H1 (cell line): ENCODE results near the gene POLN. TPM values are rescaled to one million over a fixed set of nuclear protein-coding genes. Genes with fewer than 3 reads are reported as not detected.

Experiments used
- CTCF ChIA-PET: fragments of 300-600 bp; sonication (Branson Sonifier 250); formaldehyde crosslinking; loops from one replicate; lab custom pipeline; 2021; ENCODE audit not compliant: partially characterized antibody; lab: Charles Lee
- POLR2A ChIA-PET: fragments of 300-600 bp; sonication (Branson Sonifier 250); formaldehyde crosslinking; loops from one replicate; lab custom pipeline; 2021; ENCODE audit warnings: inconsistent platforms; ENCODE audit not compliant: partially characterized antibody; lab: Charles Lee
- DNase-seq, 2 experiments: peaks; one replicate each; pipeline versions ENCODE4 v3.0.0 to v3.0.0-alpha.2; 2010 to 2022; ENCODE audit warnings: low spot score in 2 of 2, low read depth in 1 of 2, mixed read lengths in 1 of 2
- FAIRE-seq: peaks from 2 replicates; lab custom pipeline; 2011; peaks lifted over from hg19 to GRCh38; lab: Jason Lieb, UNC
- H2AFZ ChIP-seq: 2 replicates; pipeline ENCODE4 v1.8.1; 2012; ENCODE audit warnings: low read length, inconsistent platforms
- H2AK5ac ChIP-seq: 2 replicates; pipeline ENCODE4 v1.6.1; 2013; ENCODE audit warnings: low read depth, low read length
- H2BK120ac ChIP-seq: replicated peaks from 2 replicates; pipeline ENCODE3; 2013; ENCODE audit warnings: low read depth, low read length, inconsistent platforms
- H2BK12ac ChIP-seq: 2 replicates; pipeline ENCODE4 v1.6.1; 2013; ENCODE audit warnings: low read depth, low read length
- H2BK15ac ChIP-seq: 2 replicates; pipeline ENCODE4 v1.6.1; 2013; ENCODE audit warnings: low read length
- H2BK20ac ChIP-seq: 2 replicates; pipeline ENCODE4 v1.6.1; 2013; ENCODE audit warnings: low read length
- H2BK5ac ChIP-seq: 2 replicates; pipeline ENCODE4 v1.6.1; 2013; ENCODE audit warnings: low read depth, low read length
- H3K14ac ChIP-seq: 2 replicates; pipeline ENCODE4 v1.6.1; 2013; ENCODE audit warnings: inconsistent platforms; ENCODE audit not compliant: insufficient read length
- H3K18ac ChIP-seq: 2 replicates; pipeline ENCODE4 v1.6.1; 2013; ENCODE audit warnings: low read length; ENCODE audit errors: extremely low read depth
- H3K23ac ChIP-seq: 2 replicates; pipeline ENCODE4 v1.6.1; 2013; ENCODE audit warnings: inconsistent platforms; ENCODE audit not compliant: insufficient read length
- H3K23me2 ChIP-seq: 2 replicates; pipeline ENCODE4 v1.6.1; 2013; ENCODE audit warnings: low read depth, low read length
- H3K27ac ChIP-seq: 2 replicates; pipeline ENCODE4 v1.6.1; 2011; ENCODE audit warnings: low read depth, low read length, inconsistent platforms
- H3K27me3 ChIP-seq, 4 experiments: replicated peaks in 1 of 4; 1 replicate in 1 of 4; 2 replicates in 3 of 4; pipeline versions ENCODE4 v1.6.1 to v1.8.1; 2011 to 2013; ENCODE audit warnings: low read length in 3 of 4, mild to moderate bottlenecking in 3 of 4, inconsistent platforms in 2 of 4, mixed read lengths in 2 of 4, moderate library complexity in 1 of 4; ENCODE audit not compliant: control insufficient read depth in 3 of 4, insufficient read depth in 3 of 4; ENCODE audit errors: extremely low read depth in 1 of 4
- H3K36me3 ChIP-seq, 4 experiments: 2 replicates each; pipeline versions ENCODE4 v1.6.1 to v1.8.1; 2011 to 2013; ENCODE audit warnings: mild to moderate bottlenecking in 4 of 4, low read length in 3 of 4, moderate library complexity in 2 of 4, control low read depth in 1 of 4, inconsistent platforms in 1 of 4; ENCODE audit not compliant: insufficient read depth in 4 of 4, control insufficient read depth in 2 of 4
- H3K4ac ChIP-seq: replicated peaks from 2 replicates; pipeline ENCODE3; 2013; ENCODE audit warnings: low read length, low read depth, mixed read lengths, inconsistent platforms; ENCODE audit not compliant: insufficient read length
- H3K4me1 ChIP-seq, 4 experiments: replicated peaks in 1 of 4; 1 replicate in 1 of 4; 2 replicates in 3 of 4; pipeline versions ENCODE4 v1.6.1 to v1.8.1; 2011 to 2013; ENCODE audit warnings: low read length in 3 of 4, inconsistent platforms in 2 of 4, mixed read lengths in 1 of 4; ENCODE audit not compliant: insufficient read depth in 4 of 4, control insufficient read depth in 3 of 4
- H3K4me2 ChIP-seq, 2 experiments: 2 replicates each; pipeline versions ENCODE4 v1.6.1 to v1.8.1; 2011 to 2013; ENCODE audit warnings: low read depth in 2 of 2, low read length in 2 of 2, control low read depth in 1 of 2, inconsistent platforms in 1 of 2, mild to moderate bottlenecking in 1 of 2; ENCODE audit not compliant: insufficient read depth in 1 of 2
- H3K4me3 ChIP-seq, 4 experiments: fragments of 200-600, 300-600 bp in 1 of 4; sonication (generic), shearing (Covaris generic), sonication (Bioruptor Twin) in 1 of 4; 2 replicates each; pipeline versions ENCODE4 v1.5.1 to v1.8.1; 2011 to 2016; ENCODE audit warnings: low read length in 4 of 4, low read depth in 3 of 4, control low read depth in 2 of 4, inconsistent platforms in 2 of 4, mild to moderate bottlenecking in 2 of 4, mixed read lengths in 1 of 4, moderate library complexity in 1 of 4; ENCODE audit not compliant: insufficient read depth in 2 of 4; ENCODE audit errors: extremely low read depth in 1 of 4
- H3K56ac ChIP-seq: replicated peaks from 2 replicates; pipeline ENCODE3; 2013; ENCODE audit warnings: low read depth, mild to moderate bottlenecking, mixed read lengths, low read length, inconsistent platforms; ENCODE audit not compliant: insufficient read length
- H3K79me1 ChIP-seq: 2 replicates; pipeline ENCODE4 v1.6.1; 2013; ENCODE audit warnings: low read depth, low read length, control low read depth
- H3K79me2 ChIP-seq, 2 experiments: 2 replicates each; pipeline versions ENCODE4 v1.6.1 to v1.8.1; 2012 to 2013; ENCODE audit warnings: low read length in 2 of 2, mild to moderate bottlenecking in 2 of 2, inconsistent platforms in 1 of 2; ENCODE audit not compliant: insufficient read depth in 2 of 2, control insufficient read depth in 1 of 2
- H3K9ac ChIP-seq, 4 experiments: replicated peaks in 1 of 4; 1 replicate in 1 of 4; 2 replicates in 3 of 4; pipeline versions ENCODE4 v1.6.1 to v1.8.1; 2011 to 2013; ENCODE audit warnings: low read depth in 3 of 4, low read length in 3 of 4, control low read depth in 2 of 4, mild to moderate bottlenecking in 2 of 4, moderate library complexity in 2 of 4, inconsistent platforms in 1 of 4; ENCODE audit errors: extremely low read depth in 1 of 4
- H3K9me3 ChIP-seq, 2 experiments: 2 replicates each; pipeline versions ENCODE4 v1.6.1 to v1.8.1; 2012 to 2013; ENCODE audit warnings: mild to moderate bottlenecking in 2 of 2, moderate library complexity in 2 of 2, control low read depth in 1 of 2, inconsistent platforms in 1 of 2, low read depth in 1 of 2, low read length in 1 of 2, mixed read lengths in 1 of 2; ENCODE audit not compliant: insufficient read depth in 2 of 2
- H4K20me1 ChIP-seq, 2 experiments: replicated peaks in 1 of 2; 2 replicates each; pipeline versions ENCODE3 to v1.8.1; 2011 to 2013; ENCODE audit warnings: inconsistent platforms in 2 of 2, low read length in 2 of 2, mild to moderate bottlenecking in 1 of 2; ENCODE audit not compliant: insufficient read depth in 2 of 2, control insufficient read depth in 1 of 2
- H4K5ac ChIP-seq: 2 replicates; pipeline ENCODE4 v1.6.1; 2013; ENCODE audit warnings: low read length, low read depth, mixed read lengths, inconsistent platforms; ENCODE audit not compliant: insufficient read length
- H4K8ac ChIP-seq: 2 replicates; pipeline ENCODE4 v1.8.0; 2013; ENCODE audit warnings: mild to moderate bottlenecking, moderate library complexity, low read length, inconsistent platforms; ENCODE audit not compliant: insufficient read depth; ENCODE audit errors: extremely low read depth
- H4K91ac ChIP-seq: replicated peaks from 2 replicates; pipeline ENCODE3; 2013; ENCODE audit warnings: low read length, mixed read lengths, inconsistent platforms; ENCODE audit not compliant: insufficient read length
- BACH1 ChIP-seq: IDR thresholded peaks from 2 replicates; pipeline ENCODE4 v1.6.1; 2012; ENCODE audit warnings: low read length, improper control_type of control experiment
- BCL11A ChIP-seq, 2 experiments: IDR thresholded peaks; one replicate each; pipeline ENCODE4 v1.6.1; 2011; ENCODE audit warnings: low read depth in 2 of 2, low read length in 2 of 2, mild to moderate bottlenecking in 2 of 2
- HDAC2 ChIP-seq, 2 experiments: fragments of 300-600 bp in 1 of 2; sonication (generic) in 1 of 2; IDR thresholded peaks; 2 replicates each; pipeline ENCODE4 v1.6.1; 2011 to 2012; ENCODE audit warnings: low read depth in 2 of 2, low read length in 2 of 2, mild to moderate bottlenecking in 2 of 2, moderate library complexity in 2 of 2, borderline replicate concordance in 1 of 2, inconsistent platforms in 1 of 2
- KDM1A ChIP-seq: fragments of 200-600, 300-600 bp; sonication (generic); IDR thresholded peaks from 2 replicates; pipeline ENCODE4 v1.7.1; 2016; ENCODE audit warnings: mild to moderate bottlenecking, low read length, borderline replicate concordance
- MAFK ChIP-seq: IDR thresholded peaks from 2 replicates; pipeline ENCODE4 v1.6.1; 2012; ENCODE audit warnings: low read depth, mild to moderate bottlenecking, improper control_type of control experiment, low read length
- POU5F1 ChIP-seq: IDR thresholded peaks from 2 replicates; pipeline ENCODE4 v1.6.1; 2011; ENCODE audit warnings: low read depth, mild to moderate bottlenecking, low read length, moderate library complexity
- RNF2 ChIP-seq: fragments of 200-900, 300-1000 bp; sonication (generic); IDR thresholded peaks from 2 replicates; pipeline ENCODE4 v1.7.1; 2016; ENCODE audit warnings: borderline replicate concordance, low read depth, mild to moderate bottlenecking, antibody characterized with exemption, low read length; ENCODE audit not compliant: poor library complexity, severe bottlenecking; ENCODE audit errors: missing control alignments
- SIX5 ChIP-seq: IDR thresholded peaks from 2 replicates; pipeline ENCODE4 v1.6.1; 2011; ENCODE audit warnings: mild to moderate bottlenecking, low read depth, low read length
- WGBS, 2 experiments: shearing (Covaris generic) in 1 of 2; methylation state at CpG; one replicate each; pipeline versions ENCODE4 v1.1.6 to v1.1.7; 2013 to 2015; ENCODE audit warnings: low lambda C conversion rate in 2 of 2, mixed read lengths in 2 of 2, inconsistent platforms in 1 of 2, low coverage in 1 of 2, missing lambda C conversion rate in 1 of 2; ENCODE audit not compliant: insufficient replicate concordance in 2 of 2, insufficient coverage in 1 of 2, insufficient read length in 1 of 2; ENCODE audit errors: extremely low coverage in 1 of 2, missing lambda C conversion rate in 1 of 2; 5-methylcytosine and 5-hydroxymethylcytosine counted together
- polyA plus RNA-seq, 7 experiments: library from polyadenylated mRNA; depleted of rRNA in 3 of 7; stranded (reverse) in 5 of 7; unstranded in 2 of 7; fragments of >200 nt in 5 of 7; fragments of 200-250 nt in 2 of 7; gene quantifications; 1 replicate in 5 of 7; 2 replicates in 1 of 7; 4 replicates in 1 of 7; pipeline versions ENCODE4 v1.2.1 to v1.2.3, GENCODE V29; 2011 to 2013; ENCODE audit warnings: missing spikeins in 2 of 7, mixed read lengths in 2 of 7
- total RNA-seq: library from RNA; stranded (reverse); fragmentation: NEBNext Ultra II Directional; extraction: Animal tissue kit (Norgen Biotek cat#: 25700); gene quantifications from 2 replicates; pipeline ENCODE4 v1.2.1, GENCODE V29; 2021

The POLN gene
- total and polyA plus RNA-seq, 2 of the 8 experiments (the other 6 are each of a cell fraction or from before 2014, with no cell fraction given): 0.98 to 1.5 TPM

DNA sequence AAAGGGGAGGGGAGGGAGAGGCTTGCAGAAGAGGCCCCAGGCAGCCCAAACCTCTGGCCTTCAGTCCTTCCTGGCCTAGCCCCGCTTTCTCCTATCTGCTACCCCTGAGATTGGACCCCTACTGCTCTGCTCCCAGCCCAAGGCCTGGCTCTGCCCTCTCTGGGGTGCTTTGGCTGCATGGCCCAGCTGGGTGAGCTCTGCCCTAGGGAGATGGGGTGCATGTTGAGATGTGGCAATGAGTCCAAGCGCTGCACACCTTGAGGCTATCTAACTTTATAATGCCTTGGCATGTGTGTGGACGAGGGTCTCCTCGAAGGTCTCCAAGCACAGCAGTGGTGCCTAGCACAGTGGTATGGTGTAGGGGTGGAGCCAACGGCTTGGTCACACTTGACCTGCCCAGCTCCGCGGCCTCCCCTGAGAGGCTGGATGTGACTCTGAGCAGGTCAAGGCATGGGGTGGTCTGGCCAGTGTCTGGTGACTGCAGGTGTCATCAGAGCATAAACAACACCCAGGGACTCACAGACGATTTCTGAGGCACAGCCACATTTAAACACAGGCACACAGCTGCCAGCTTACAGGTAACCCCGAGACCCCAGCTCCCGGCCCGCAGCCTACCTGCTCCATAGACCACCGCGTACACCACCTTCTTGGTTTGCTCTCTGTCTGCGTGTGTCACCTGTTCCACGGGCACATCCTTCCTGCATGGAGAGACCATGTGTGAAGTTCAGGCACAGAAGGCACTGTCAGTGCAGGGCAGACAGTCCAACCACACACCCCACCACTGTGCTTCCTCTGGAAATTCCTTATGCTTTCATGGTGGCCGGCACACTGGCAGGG lies 146.5 kb downstream of the POLN start:
- TF ChIP-seq POU5F1 (no peak), HDAC2 (IDR thresholded peaks at IDR 0.05; ENCODE audit: borderline replicate concordance in 1 of 2, low read depth in 2 of 2, low read length in 2 of 2) (no peak), RNF2 (no peak), MAFK (no peak), SIX5 (no peak), BACH1 (no peak), KDM1A (no peak), BCL11A (IDR thresholded peaks at IDR 0.05; ENCODE audit: low read depth in 2 of 2, low read length in 2 of 2) (no peak)
- TF ChIP-seq, all 59 proteins: peak for 0
- Histone ChIP-seq H3K9me3 (0 out of 4 replicates have a peak, but pooled peaks cover 0 to 2% of the 10 kb centered on the region in 2 experiments), H2AK5ac (no peak overlapping the region), H3K27me3 (no peaks in the 10 kb centered on the region), H2BK120ac (no peak overlapping the region), H3K4me1 (no peaks in the 10 kb centered on the region), H3K4me3 (no peak overlapping the region), H3K56ac (no peak overlapping the region), H3K18ac (no peak overlapping the region), H3K4me2 (no peak overlapping the region), H3K79me2 (no peaks in the 10 kb centered on the region), H4K91ac (no peak overlapping the region), H4K20me1 (peaks cover 0 to 1% of the 10 kb centered on the region in 2 experiments), H2BK15ac (no peak overlapping the region), H3K79me1 (no peaks in the 10 kb centered on the region), H3K23me2 (no peaks in the 10 kb centered on the region), H2AFZ (no peak overlapping the region), H3K4ac (no peak overlapping the region), H3K23ac (no peak overlapping the region), H2BK20ac (no peak overlapping the region), H4K5ac (no peak overlapping the region), H4K8ac (peak overlapping the region; percentile 46; the same call in 1 of the 2 replicates), H2BK5ac (no peak overlapping the region), H3K36me3 (no peaks in the 10 kb centered on the region), H3K9ac (no peak overlapping the region), H2BK12ac (no peak overlapping the region), H3K14ac (no peak overlapping the region), H3K27ac (no peak overlapping the region)
- no peak for FAIRE-seq
- CTCF ChIA-PET: interaction anchor here (0.8 to 1.2 kb wide), 4 partner anchors 10 to 76 kb away, joined by 3 to 5 read pairs (median 3); no protein-coding TSS in a partner anchor
- POLR2A ChIA-PET: no interaction called here
- no peak for DNase-seq
- WGBS, 2 experiments: 91% methylated on average over 16 of the region's 16 CpGs; no CpG with 5 or more reads in 1 of the 2 experiments
